ENCODE measurements around the gene RAPGEF6. TPM values are rescaled to one million over a fixed set of nuclear protein-coding genes. Genes with fewer than 3 reads are reported as not detected.
A peak's percentile ranks its signal among the peaks of the same experiment; 100 is the strongest.
"Not testable (repeated sequence)": the region's sequence is repeated elsewhere in the genome, so short reads cannot be mapped to it uniquely, and the experiment has no call there.

Gene RAPGEF6
- total RNA-seq, 3 donors from 2014 or later, result 23.6 to 26.8 (median 26.6) TPM

DNA sequence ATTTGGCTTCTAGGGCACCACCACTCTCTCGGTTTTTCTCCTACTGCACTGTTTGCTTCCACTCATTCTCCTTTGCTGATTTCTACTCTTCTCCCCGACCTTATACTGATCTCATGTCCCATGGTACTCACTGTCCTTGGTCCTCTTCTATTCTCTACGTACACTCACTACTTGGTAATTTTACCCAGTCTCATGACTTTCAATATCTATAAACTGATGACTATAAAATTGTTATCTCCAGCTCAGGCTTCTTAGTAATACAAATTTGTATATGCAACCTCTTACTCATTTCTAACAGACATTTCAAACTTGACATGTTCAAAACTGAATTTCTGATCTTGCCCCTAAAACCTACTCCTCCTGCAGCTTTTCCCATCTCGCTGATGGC lies 4.1 kb downstream of the RAPGEF6 start:
- H3K9me3 Mint-ChIP-seq, result no peaks in the 10 kb centered on the region
- H3K27me3 Mint-ChIP-seq (ENCODE audit: low read depth), result no peaks in the 10 kb centered on the region
- peaks cover 43% of the 10 kb centered on the region for H3K4me1 Mint-ChIP-seq (ENCODE audit: low read depth)
- ATAC-seq (no peak), DNase-seq (no peak)
- H3K36me3 Mint-ChIP-seq (ENCODE audit: insufficient read depth), result peaks cover 14% of the 10 kb centered on the region
- no peak overlapping the region for H3K4me3 Mint-ChIP-seq

DNA sequence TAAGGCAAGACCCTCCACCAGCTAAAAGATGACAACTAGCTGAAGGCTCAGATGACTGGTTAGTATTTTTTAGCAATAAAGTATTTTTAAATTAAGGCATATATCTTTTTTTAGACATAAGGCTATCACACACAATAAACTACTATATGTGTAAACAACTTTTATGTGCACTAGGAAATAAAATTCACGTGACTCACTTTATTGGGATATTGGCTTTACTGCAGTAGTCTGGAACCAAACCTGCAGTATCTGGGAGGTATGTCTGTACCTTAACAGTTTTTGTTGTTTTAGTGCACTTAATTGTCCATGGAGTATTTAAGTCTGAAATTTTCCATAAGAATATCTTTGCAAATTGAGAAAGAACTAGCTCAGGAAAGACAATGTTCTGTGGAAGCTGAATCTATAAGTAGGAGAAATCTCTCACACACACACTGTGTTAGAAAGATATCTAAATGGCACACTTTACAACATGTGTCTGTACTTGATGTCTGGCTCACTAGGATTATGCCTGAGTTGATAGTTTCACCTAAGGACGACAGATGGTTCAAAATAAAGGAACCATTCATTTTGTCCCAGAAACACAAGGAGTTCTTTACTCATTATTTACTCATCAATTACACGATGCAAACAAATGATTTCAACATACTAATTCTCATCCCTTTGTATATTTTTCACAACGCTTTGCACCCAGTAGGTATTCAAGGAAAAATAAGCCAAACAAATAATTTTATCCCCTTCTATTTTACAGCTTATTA lies 4.6 kb downstream of the RAPGEF6 start:
- Mint-ChIP-seq H3K9me3 (no peaks in the 10 kb centered on the region), H3K4me1 (ENCODE audit: low read depth) (peaks cover 45% of the 10 kb centered on the region), H3K36me3 (ENCODE audit: insufficient read depth) (peaks cover 16% of the 10 kb centered on the region)

DNA sequence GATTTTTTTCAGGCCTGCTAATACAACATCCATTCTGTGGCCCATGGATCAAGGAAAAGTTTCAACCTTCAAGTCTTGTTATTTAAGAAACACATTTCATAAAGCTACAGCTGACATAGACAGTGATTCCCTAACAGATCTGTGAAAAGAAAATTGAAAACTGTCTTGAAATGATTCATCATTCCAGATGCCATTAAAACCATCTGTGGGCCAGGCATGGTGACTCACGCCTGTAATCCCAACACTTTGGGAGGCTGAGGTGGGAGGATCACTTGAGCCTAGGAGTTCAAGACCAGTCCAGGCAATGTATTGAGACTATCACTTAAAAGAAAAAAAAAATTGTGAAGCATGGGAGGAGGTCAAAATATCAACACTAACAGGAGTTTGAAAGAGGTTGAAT lies 6.0 kb downstream of the RAPGEF6 start:
- Mint-ChIP-seq H3K36me3 (ENCODE audit: insufficient read depth) (peaks cover 22% of the 10 kb centered on the region), H3K4me1 (ENCODE audit: low read depth) (peaks cover 51% of the 10 kb centered on the region), H3K27me3 (ENCODE audit: low read depth) (no peaks in the 10 kb centered on the region), H3K9me3 (no peaks in the 10 kb centered on the region), H3K4me3 (peak overlapping the region; percentile 3)
- DNase-seq (no peak), ATAC-seq (no peak)

More for the DNA sequence above, 4.6 kb downstream of the RAPGEF6 start:
- ATAC-seq, result no peak
- H3K4me3 Mint-ChIP-seq, result no peak overlapping the region
- H3K27me3 Mint-ChIP-seq (ENCODE audit: low read depth), result no peaks in the 10 kb centered on the region
- DNase-seq, result no peak

DNA sequence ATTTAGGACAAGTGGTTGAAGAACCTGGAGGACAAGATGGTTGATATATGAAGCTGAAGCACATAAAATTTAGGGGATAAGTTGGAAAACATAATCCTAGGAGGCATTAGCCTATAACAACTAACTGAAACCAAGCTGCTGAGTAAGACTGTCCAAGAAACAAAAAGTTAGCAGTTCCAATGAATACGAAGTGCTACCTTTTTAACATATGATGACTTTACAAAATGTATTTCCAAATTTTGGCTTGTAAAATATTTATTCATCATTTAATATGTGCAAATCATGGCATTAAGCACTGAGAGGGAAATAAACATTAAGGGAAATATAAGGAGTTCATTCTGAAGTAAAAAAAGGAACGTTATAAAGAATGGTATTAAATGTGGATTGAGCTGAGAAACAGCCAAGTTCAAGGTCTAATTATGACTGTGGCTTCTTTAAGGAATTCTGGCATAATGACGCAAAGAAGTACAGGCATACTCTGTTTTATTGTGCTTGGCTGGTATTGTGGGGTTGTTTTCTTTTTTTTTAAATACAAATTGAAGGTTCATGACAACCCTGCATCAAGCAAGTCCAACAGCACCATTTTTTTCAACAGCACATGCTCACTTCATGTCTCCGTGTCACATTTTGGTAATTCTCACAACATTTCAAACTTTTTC lies 7.7 kb downstream of the RAPGEF6 start:
- H3K4me1 Mint-ChIP-seq (ENCODE audit: low read depth), result peaks cover 62% of the 10 kb centered on the region
- DNase-seq (no peak), ATAC-seq (no peak)
- peaks cover 26% of the 10 kb centered on the region for H3K36me3 Mint-ChIP-seq (ENCODE audit: insufficient read depth)
- H3K27me3 Mint-ChIP-seq (ENCODE audit: low read depth), result no peaks in the 10 kb centered on the region
- H3K9me3 Mint-ChIP-seq, result no peaks in the 10 kb centered on the region
- H3K4me3 Mint-ChIP-seq, result no peak overlapping the region

DNA sequence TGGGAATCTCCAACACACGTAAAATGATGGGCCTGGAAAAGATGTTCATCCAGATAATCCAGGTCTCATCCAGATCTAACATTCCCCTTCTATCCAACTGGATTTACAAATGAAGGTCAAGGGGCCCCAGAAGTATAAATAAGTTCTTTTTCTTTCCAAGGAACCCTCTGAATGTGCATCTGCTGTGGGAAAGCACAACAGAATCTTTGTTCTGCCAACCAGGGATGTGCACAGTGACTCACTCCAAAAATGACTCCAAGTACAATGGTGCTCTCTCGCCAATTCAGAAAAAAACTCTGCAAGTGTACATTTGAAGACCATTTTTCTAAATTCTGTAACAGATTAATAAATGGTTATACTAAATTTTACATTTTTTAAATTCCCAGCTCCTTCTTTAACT lies 12.4 kb downstream of the RAPGEF6 start:
- peaks cover 32% of the 10 kb centered on the region for H3K36me3 Mint-ChIP-seq (ENCODE audit: insufficient read depth)
- no peaks in the 10 kb centered on the region for H3K27me3 Mint-ChIP-seq (ENCODE audit: low read depth)
- H3K4me1 Mint-ChIP-seq (ENCODE audit: low read depth), result peaks cover 76% of the 10 kb centered on the region
- H3K4me3 Mint-ChIP-seq, result no peak overlapping the region
- no peaks in the 10 kb centered on the region for H3K9me3 Mint-ChIP-seq
- DNase-seq (no peak), ATAC-seq (no peak)

DNA sequence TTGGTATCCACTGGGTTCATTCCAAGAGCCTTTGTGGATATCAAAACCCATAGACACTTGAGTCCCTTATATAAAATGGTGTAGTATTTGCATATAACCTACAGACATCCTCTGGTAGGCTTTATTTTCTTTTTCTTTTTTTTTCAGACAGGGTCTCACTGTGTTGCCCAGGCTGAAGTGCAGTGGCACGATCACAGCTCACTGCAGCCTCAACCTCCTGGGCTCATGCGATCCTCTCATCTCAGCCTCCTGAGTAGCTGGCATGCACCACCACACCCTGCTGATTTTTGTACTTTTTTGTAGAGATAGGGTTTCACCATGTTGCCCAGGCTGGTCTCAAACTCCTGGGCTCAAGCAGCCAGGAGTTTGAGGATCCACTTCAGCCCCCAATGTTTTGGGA lies 13.9 kb downstream of the RAPGEF6 start:
- H3K4me3 Mint-ChIP-seq; DNase-seq; H3K27me3 Mint-ChIP-seq (ENCODE audit: low read depth); H3K9me3 Mint-ChIP-seq; ATAC-seq: not testable (repeated sequence)
- H3K36me3 Mint-ChIP-seq (ENCODE audit: insufficient read depth), result peaks cover 35% of the 10 kb centered on the region
- H3K4me1 Mint-ChIP-seq (ENCODE audit: low read depth), result peaks cover 71% of the 10 kb centered on the region

DNA sequence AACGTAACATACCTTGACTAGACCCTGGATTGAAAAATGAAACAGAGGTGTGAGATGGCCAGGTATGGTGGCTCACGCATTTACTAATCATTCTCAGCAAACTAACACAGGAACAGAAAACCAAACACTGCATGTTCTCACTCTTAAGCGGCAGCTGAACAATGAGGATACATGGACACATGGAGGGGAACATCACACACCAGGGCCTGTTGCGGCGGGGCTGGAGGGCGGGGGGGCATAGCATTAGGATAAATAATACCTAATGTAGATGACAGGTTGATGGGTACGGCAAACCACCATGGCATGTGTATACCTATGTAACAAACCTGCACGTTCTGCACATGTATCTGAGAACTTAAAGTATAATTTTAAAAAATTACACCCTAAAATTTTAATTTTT lies 15.9 kb downstream of the RAPGEF6 start:
- Mint-ChIP-seq H3K4me1 (ENCODE audit: low read depth) (peaks cover 75% of the 10 kb centered on the region), H3K36me3 (ENCODE audit: insufficient read depth) (peaks cover 38% of the 10 kb centered on the region), H3K9me3 (no peaks in the 10 kb centered on the region), H3K27me3 (ENCODE audit: low read depth) (no peaks in the 10 kb centered on the region), H3K4me3 (no peak overlapping the region)
- DNase-seq (no peak), ATAC-seq (no peak)

DNA sequence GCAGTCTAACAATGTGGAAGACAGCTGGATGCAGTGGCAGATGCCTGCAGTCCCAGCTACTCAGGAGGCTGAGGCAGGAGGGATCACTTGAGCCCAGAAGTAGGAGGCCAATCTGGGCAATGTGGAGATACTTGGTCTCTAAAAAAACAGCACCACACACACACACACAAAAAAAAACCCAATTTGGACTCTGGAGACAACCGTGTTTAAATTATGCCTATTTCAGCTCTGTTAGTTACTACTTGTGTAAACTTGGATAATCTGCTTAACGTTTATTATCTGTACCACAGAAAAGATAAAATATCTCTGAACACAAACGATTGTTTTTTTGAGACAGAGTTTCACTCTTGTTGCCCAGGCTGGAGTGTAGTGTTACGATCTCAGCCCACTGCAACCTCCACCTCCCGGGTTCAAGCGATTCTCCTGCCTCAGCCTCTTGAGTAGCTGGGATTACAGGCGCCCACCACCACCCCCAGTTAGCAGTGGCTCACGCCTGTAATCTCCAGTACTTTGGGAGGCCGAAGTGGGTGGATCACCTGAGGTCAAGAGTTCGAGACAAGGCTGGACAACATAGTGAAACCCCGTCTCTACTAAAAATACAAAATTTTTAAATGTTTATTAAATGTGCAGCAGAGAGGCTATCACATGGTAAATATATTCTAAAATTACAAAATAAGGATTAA lies 17.7 kb downstream of the RAPGEF6 start:
- no peak for ATAC-seq
- Mint-ChIP-seq H3K36me3 (ENCODE audit: insufficient read depth) (peaks cover 34% of the 10 kb centered on the region), H3K4me1 (ENCODE audit: low read depth) (peaks cover 68% of the 10 kb centered on the region), H3K9me3 (no peaks in the 10 kb centered on the region), H3K4me3 (no peak overlapping the region), H3K27me3 (ENCODE audit: low read depth) (no peaks in the 10 kb centered on the region)
- no peak for DNase-seq

DNA sequence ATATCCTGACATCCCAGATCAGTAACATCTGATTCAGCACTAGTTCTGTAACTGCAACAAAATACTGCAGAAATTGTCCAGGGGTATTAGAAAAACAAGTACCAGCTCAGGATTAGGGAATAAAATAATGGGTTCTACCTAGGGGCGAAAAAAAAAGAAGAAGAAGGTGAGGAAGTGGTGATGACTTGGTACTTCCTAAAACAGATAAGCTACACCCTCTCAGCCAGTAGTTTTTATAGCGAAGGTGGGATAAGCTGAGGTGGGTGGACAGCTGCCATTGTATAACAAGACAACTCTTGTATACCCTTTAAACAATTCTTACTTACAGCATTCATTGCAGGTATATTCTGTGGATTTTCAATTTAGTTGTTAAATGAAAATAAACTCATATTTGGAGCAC lies 19.1 kb downstream of the RAPGEF6 start:
- no peak overlapping the region for H3K4me3 Mint-ChIP-seq
- peaks cover 26% of the 10 kb centered on the region for H3K36me3 Mint-ChIP-seq (ENCODE audit: insufficient read depth)
- DNase-seq (no peak), ATAC-seq (no peak)
- H3K9me3 Mint-ChIP-seq, result no peaks in the 10 kb centered on the region
- peaks cover 61% of the 10 kb centered on the region for H3K4me1 Mint-ChIP-seq (ENCODE audit: low read depth)
- no peaks in the 10 kb centered on the region for H3K27me3 Mint-ChIP-seq (ENCODE audit: low read depth)

DNA sequence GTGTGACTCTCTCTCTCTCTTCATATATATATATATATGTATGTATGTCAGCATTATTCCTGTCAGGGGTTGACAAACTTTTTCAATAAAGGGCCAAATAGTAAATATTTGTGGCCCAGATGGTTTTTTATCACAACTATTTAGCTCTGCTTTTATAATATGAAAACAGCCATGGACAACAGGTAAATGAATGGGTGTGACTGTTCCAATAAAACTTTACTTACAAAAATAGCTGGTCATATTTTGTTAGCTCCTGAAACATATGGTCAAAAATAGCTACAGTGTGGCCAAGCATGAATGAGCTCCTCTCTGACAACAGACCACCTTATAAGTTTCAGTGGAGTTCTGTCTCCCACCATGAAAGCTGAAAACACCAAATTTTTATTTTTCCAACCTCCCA lies 21.6 kb downstream of the RAPGEF6 start:
- Mint-ChIP-seq H3K9me3 (no peaks in the 10 kb centered on the region), H3K4me1 (ENCODE audit: low read depth) (peaks cover 60% of the 10 kb centered on the region), H3K36me3 (ENCODE audit: insufficient read depth) (peaks cover 31% of the 10 kb centered on the region), H3K4me3 (no peak overlapping the region), H3K27me3 (ENCODE audit: low read depth) (no peaks in the 10 kb centered on the region)
- ATAC-seq, result no peak
- DNase-seq, result no peak

DNA sequence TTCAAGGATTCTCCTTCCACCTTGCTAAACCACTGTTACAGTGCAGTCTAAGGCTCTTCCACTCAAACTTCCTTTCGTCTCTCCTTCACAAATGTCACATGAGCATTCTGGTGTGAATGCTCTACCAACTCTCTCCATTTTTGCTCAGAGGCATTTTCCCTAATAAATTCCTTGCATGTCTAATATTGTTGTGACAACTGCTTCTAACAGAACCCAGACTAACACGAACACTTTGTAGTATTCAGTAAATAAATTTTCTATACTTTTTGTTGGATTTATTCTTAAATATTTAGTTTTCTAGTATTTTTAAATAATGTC lies 24.0 kb downstream of the RAPGEF6 start:
- H3K9me3 Mint-ChIP-seq, result no peaks in the 10 kb centered on the region
- H3K4me3 Mint-ChIP-seq, result no peak overlapping the region
- H3K4me1 Mint-ChIP-seq (ENCODE audit: low read depth), result peaks cover 61% of the 10 kb centered on the region
- no peak for DNase-seq
- H3K36me3 Mint-ChIP-seq (ENCODE audit: insufficient read depth), result peaks cover 26% of the 10 kb centered on the region
- no peak for ATAC-seq
- no peaks in the 10 kb centered on the region for H3K27me3 Mint-ChIP-seq (ENCODE audit: low read depth)

DNA sequence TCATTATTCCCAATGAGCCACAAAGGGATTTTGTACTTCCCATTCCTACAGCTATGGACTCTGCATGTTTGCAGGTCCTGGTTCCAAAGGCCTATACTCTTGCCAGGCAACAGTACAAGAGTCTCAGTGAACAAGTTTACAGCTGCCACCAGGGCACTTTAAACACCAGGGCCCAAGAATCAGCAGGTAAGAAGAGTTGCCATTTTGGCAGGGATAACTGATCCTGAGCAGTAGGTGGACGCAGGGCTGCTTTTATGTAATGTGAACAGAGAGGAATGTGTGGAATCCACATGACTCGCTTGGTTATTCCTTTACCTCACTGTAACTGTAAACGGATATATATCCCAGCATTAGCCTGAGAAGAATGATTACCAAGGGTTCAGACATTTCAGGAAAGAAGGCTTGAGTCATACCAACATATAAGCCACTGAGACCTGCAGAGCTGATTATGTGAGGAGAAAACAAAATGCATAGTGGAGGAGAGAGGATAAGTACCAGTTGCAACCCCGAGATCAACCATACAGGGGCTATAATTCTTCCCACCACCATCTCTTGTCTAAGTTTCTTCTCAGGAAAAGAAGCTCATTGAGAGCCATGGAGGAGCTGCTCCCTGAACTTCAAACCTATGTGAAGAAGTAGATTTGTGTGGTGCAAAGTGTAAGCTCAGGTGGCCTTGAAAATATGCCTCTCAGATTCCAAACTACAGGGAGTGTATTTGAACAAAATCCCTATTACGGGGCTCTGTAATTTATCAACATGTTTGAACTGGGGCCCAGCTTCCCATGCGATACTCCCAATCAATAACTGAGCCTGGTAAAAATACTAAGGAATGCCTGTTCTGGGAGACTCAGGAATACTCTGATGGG lies 24.6 kb downstream of the RAPGEF6 start:
- DNase-seq (no peak), ATAC-seq (no peak)
- H3K4me3 Mint-ChIP-seq, result no peak overlapping the region
- H3K4me1 Mint-ChIP-seq (ENCODE audit: low read depth), result peaks cover 59% of the 10 kb centered on the region
- H3K9me3 Mint-ChIP-seq, result no peaks in the 10 kb centered on the region
- H3K27me3 Mint-ChIP-seq (ENCODE audit: low read depth), result no peaks in the 10 kb centered on the region
- peaks cover 24% of the 10 kb centered on the region for H3K36me3 Mint-ChIP-seq (ENCODE audit: insufficient read depth)

DNA sequence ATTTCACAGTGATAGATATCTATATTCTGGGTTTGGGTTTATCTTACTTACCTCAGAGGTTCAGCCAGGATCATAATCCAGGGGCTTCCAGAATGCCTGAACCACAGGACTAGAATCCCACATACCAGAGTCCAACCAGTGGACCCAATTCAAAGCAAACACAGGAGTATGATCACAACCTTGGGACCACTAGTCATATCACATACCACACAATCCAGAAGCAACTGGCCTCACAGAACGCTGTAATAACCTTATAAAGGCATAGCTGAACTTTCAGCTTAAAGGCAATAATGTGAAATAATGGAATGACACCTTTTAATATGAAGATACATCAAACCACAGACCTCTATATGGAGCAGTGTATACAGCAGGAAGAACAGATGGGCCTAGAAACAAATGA lies 25.3 kb downstream of the RAPGEF6 start:
- Mint-ChIP-seq H3K27me3 (ENCODE audit: low read depth) (no peaks in the 10 kb centered on the region), H3K36me3 (ENCODE audit: insufficient read depth) (peaks cover 20% of the 10 kb centered on the region), H3K9me3 (no peaks in the 10 kb centered on the region), H3K4me1 (ENCODE audit: low read depth) (peaks cover 59% of the 10 kb centered on the region), H3K4me3 (no peak overlapping the region)
- DNase-seq, result no peak
- ATAC-seq, result no peak

DNA sequence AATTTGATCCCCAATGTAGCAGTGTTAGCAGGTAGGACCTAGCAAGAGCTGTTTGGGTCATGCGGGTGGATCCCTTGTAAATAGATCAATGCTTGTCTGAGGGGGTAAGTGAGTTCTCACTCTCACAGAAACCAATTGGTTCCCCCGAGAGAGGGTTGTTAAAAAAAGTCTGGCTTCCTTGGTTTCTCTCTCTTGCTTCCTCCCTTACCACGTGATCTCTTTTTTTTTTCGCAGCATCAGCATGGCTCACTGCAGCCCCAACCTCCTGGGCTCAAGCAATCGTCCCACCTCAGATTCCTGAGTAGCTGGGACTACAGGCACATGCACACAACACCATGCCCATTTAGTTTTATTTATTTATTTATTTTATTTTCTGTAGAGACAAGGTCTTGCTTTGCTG lies 26.4 kb downstream of the RAPGEF6 start:
- H3K4me1 Mint-ChIP-seq (ENCODE audit: low read depth), result peaks cover 55% of the 10 kb centered on the region
- DNase-seq, result no peak
- no peak overlapping the region for H3K4me3 Mint-ChIP-seq
- peaks cover 11% of the 10 kb centered on the region for H3K36me3 Mint-ChIP-seq (ENCODE audit: insufficient read depth)
- H3K27me3 Mint-ChIP-seq (ENCODE audit: low read depth), result no peaks in the 10 kb centered on the region
- no peak for ATAC-seq
- H3K9me3 Mint-ChIP-seq, result no peaks in the 10 kb centered on the region

All from activated T-cell treated with anti-CD3 and anti-CD28 coated beads, Interleukin-2, amount 50 U/mL, for 4 hours (primary cell).